GM19463 (cell line): ENCODE results near the gene SHISAL2A.

Source experiments
- ATAC-seq: cut with Tn5 transposase; IDR thresholded peaks from one replicate; pipeline ENCODE4 v1.9.1; 2021; ENCODE audit warnings: mild to moderate bottlenecking, moderate library complexity; ENCODE audit not compliant: unreplicated experiment

The SHISAL2A gene

GRCh38 chr1:52658795-52659194 is 25.8 kb downstream of the SHISAL2A start:
- ATAC-seq, result no peak

GRCh38 chr1:52659356-52659755 is 26.4 kb downstream of the SHISAL2A start:
- no peak for ATAC-seq

- ATAC-seq, result no peak
These were observed 27.1 kb downstream of the SHISAL2A start for GRCh38 chr1:52659851-52660596.

GRCh38 chr1:52660807-52661206 is 27.8 kb downstream of the SHISAL2A start:
- no peak for ATAC-seq

GRCh38 chr1:52662645-52663313 is 29.8 kb downstream of the SHISAL2A start:
- no peak for ATAC-seq

- ATAC-seq, result no peak
These were observed 30.7 kb downstream of the SHISAL2A start for GRCh38 chr1:52663716-52664115.

- ATAC-seq, result no peak
These were observed 32.3 kb downstream of the SHISAL2A start for GRCh38 chr1:52665006-52665941.

- no peak for ATAC-seq
These were observed 34.3 kb downstream of the SHISAL2A start for GRCh38 chr1:52667290-52667689.

- no peak for ATAC-seq
These were observed 35.0 kb downstream of the SHISAL2A start for GRCh38 chr1:52667984-52668383.

GRCh38 chr1:52668711-52669110 is 35.7 kb downstream of the SHISAL2A start:
- ATAC-seq, result no peak

GRCh38 chr1:52669696-52670095 is 36.7 kb downstream of the SHISAL2A start:
- no peak for ATAC-seq

- ATAC-seq, result no peak
These were observed 37.6 kb downstream of the SHISAL2A start for GRCh38 chr1:52670604-52671003.

- ATAC-seq, result no peak
These were observed 40.0 kb downstream of the SHISAL2A start for GRCh38 chr1:52672946-52673345.

- no peak for ATAC-seq
These were observed 40.5 kb downstream of the SHISAL2A start for GRCh38 chr1:52673513-52673912.

- ATAC-seq, result no peak
These were observed 41.8 kb downstream of the SHISAL2A start for GRCh38 chr1:52674497-52675384.

GRCh38 chr1:52676249-52676903 is 43.4 kb downstream of the SHISAL2A start:
- ATAC-seq, result no peak

- no peak for ATAC-seq
These were observed 44.3 kb downstream of the SHISAL2A start for GRCh38 chr1:52677076-52677806.

- no peak for ATAC-seq
These were observed 46.1 kb downstream of the SHISAL2A start for GRCh38 chr1:52679048-52679447.

GRCh38 chr1:52679498-52679897 is 46.5 kb downstream of the SHISAL2A start:
- ATAC-seq, result no peak
